GM19324 (cell line): Measurements from ENCODE around the gene SOBP.
"Not testable (repeated sequence)": the region's sequence is repeated elsewhere in the genome, so short reads cannot be mapped to it uniquely, and the experiment has no call there.

Experiments
- ATAC-seq: cut with Tn5 transposase; IDR thresholded peaks from one replicate; pipeline ENCODE4 v1.9.1; 2021; ENCODE audit warnings: mild to moderate bottlenecking, moderate library complexity; ENCODE audit not compliant: unreplicated experiment, low FRiP score

SOBP gene

DNA sequence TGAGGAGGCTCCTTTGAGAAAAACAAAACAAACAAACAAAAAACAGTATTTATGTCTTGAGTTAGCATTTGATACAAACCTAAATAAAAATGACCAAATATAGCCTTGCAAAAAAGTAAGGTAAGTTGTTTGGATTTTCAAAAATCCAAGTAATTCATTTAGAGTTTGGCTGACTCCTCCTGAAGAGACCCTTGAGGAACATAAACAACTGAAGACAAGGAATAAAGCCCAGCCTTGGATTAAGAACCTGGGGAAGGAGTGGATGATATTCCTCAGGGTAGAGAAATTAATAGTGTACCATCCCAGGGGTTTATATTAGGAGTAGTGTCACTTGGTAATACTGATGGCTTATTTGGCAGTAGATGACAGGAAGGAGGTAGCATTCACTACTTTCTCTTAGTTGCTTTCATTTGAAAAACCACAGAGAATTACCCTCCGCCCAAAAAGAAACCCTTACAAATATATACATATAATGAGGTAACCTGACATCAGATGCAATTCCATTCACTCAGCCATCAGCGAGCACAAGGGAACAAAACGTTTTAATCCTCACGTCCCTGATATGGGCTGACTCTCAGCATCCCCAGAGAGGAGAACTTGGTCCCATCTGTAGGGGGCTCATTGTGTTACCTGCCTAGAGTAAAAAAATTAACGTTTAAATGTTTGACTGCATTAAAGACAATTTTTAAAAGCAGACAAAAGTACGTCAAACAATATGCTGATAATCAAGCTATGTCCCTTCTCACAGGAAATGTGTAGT is 57.0 kb downstream of the SOBP start:
- no peak for ATAC-seq

DNA sequence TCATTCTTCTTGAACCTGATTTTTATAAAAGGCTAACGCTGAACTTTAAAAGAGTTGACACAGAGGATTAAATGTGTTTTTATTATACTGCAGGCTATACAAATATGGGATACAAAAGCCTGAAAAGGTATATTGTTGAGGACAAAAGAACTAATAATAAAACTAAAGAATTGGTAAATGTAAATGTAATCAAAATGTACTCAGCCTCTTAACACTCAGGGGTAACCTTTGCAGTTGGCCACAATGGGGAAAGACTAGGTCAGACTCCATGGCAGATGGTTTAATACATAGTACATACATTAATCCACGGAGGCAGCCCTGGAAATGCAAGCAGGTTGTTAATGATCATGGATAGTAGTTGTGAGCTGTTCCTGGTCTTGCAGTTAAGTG is 57.5 kb downstream of the SOBP start:
- no peak for ATAC-seq

DNA sequence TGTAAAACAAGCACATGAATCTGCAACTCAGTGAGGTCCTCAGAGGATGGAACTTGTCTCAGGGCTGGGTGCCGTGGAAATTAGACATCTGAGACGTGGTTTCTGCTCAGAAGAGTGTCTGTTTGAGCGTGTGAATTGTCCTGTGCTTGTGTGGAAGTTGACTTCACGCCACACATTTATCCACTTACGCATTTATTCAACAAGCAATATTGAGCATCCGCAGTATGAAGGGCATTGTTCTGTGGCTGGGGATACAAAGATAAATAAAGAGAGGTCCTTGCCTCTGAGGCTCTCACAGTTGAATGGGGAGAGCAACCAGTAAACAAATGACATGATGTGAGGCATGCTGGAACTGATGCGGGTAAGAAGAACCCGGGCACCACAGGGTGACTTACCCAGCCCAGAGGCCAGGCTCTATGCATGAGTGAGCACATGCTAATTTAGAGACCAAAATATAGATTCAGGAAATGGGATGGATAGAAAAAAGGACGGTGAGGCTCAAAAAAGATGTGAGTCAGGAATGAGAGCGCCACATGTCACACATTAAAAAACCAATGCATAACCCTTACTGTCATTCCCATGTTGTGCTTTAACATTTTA is 60.4 kb downstream of the SOBP start:
- ATAC-seq = no peak

DNA sequence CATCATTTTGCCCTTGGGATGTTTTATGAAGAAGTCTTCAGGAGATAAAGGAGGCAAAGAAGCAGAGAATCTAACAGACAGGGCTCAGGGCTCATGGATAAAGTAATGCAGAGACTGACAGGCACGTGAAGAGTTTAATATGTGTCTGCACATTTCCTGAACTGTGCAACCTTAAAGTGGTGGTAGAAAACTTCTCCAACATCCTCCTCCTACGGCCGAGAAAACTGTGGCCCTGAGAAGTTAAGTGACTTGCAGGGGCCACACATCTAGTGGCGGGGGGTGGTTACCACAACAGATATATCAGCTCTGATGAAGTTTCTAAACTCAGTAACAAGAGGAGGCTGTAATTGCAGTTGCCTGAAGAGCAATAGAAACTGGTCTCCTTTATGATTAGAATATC is 61.0 kb downstream of the SOBP start:
- no peak for ATAC-seq

DNA sequence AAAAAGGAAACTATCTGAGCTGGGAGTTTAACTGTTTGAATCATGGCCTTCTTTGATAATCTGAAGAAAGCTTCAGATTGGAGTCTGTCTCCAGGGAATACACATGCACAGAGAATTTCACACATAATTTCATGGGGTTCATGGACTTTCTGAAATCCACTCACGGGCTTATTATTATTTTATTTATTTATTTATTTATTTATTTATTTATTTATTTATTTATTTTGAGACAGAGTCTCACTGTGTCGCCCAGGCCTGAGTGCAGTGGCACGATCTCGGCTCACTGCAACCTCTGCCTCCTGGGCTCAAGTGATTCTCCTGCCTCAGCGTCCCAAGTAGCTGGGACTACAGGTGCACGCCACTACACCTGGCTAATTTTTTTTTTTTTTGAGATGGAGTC is 63.2 kb downstream of the SOBP start:
- ATAC-seq = not testable (repeated sequence)

DNA sequence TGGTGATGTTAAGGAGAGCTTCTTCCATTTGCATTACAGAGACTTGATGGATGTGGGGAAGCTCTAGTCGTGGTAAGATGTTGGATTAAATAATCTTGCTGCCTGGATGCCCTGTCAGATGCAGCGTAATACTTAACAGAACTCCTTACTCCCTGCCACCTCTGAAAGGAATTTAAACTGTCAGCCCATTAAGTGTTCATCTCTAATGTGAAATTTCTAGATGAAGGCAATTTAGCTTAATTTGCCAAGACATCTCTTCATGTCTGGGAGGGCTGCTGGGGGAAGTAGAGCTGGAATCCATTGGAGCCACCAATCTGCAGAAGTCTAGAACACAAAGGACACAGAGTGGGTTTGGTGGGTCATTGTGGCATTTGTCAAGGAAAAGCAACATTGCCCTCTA is 64.4 kb downstream of the SOBP start:
- ATAC-seq = no peak

DNA sequence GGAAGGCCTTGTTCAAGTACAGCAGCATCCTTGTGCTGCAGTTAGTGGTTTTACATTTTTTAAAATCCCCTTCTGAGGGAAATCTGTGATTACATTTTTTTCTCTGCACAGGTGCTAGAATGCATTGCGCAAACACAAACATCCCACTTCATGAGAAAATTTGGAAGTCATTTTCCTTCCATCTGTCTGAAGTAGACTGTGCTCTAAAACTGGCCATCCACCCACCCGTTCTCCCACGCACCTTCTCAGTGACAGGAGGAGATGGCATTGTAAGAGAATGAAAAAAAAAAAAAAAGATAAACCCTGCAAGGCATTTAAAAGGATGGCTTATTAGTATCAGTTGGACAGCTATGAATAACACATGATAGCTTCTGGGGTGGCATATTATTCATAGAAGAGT is 65.0 kb downstream of the SOBP start:
- ATAC-seq = no peak

DNA sequence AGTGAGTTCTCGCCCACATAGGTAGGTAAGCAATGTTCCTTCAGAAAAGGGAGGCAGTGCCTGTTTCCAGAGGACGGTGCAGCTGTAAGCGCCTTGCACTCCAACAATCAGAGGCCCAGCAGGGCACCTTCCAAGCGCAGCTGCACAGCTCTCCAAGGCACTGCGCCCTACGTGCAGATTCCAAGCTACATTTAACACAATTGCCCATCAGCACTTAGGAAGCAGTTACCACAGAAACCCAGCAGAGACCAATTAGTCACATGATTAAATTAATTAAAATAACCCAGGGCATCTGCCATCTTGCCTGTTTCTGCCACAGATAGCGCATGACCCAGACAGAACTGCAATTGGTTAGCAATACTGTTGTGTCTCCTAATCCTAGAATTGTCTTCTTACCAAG is 65.5 kb downstream of the SOBP start:
- ATAC-seq = no peak

DNA sequence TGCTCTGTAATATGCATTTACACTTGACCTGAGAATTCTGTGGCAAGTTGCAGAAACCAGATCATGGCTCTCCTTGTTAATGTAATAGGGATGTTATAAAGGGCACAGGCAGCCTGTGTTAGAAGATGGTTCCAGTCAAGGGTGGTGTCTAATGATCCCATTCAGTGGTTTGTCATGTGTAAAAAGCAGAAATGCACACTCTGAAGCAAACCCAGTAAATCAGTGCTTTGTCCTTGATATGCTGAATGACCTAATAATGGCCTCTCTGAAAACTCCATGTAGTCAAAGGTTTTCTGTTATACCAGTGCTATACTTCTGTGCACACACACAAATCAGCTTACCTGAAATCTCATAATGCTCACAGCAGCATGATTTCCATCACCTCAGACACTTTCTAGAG is 66.2 kb downstream of the SOBP start:
- ATAC-seq = no peak

DNA sequence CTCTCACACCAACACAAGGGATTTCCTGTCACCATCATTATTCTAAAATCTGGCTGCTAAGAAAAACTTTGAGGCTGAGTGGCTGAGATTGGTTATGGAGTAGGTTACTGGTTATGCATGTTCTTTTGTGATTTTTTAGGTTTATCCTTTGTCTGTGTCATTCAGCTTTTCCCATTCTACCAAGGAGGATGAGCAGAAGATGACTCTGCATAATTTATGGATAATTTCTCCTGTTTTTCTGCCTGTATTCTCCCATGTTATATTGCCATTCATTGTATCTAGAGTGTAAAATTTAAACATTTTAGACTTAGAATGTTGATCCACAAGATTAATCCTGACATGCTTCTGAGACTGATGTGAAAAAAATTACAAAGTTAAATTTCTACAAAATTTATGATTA is 67.8 kb downstream of the SOBP start:
- no peak for ATAC-seq

DNA sequence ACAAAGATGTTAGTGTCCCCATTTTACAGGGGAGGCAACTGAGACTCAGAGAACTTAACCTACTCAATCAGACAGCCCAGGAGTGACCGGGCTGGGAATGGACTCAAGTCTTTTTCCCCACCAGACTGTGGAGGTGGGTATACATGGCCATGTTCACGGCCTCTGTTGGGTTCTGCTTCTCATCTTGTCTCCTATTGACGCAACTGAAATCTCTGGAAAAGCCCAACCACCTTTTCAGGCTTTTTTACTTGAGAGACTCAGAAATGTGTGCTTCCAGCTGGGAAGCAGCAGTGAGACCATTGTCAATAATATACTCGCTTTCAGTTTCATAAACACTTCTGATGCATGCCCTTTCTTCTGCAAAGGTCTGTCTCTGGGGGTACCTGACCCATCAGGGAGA is 70.7 kb downstream of the SOBP start:
- no peak for ATAC-seq

DNA sequence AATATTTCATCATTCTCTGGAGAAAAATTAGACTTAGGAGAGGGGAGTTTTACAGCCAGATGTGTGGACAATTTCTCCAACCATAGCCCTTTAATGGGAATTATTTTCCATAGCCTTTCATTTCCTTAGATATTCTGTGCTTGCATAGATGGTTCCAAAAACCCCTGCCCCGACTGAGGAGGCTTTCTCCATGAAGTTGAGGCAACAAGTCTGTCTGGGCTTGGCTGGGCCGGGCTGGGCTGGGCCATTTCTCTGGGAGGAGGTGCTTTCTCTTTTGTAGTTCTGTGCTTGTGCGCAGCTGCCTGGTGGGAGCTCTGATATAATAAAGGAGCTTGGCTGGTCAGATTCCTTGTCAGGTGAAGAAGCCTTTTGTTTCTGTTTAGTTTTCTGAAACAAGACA is 71.4 kb downstream of the SOBP start:
- no peak for ATAC-seq

DNA sequence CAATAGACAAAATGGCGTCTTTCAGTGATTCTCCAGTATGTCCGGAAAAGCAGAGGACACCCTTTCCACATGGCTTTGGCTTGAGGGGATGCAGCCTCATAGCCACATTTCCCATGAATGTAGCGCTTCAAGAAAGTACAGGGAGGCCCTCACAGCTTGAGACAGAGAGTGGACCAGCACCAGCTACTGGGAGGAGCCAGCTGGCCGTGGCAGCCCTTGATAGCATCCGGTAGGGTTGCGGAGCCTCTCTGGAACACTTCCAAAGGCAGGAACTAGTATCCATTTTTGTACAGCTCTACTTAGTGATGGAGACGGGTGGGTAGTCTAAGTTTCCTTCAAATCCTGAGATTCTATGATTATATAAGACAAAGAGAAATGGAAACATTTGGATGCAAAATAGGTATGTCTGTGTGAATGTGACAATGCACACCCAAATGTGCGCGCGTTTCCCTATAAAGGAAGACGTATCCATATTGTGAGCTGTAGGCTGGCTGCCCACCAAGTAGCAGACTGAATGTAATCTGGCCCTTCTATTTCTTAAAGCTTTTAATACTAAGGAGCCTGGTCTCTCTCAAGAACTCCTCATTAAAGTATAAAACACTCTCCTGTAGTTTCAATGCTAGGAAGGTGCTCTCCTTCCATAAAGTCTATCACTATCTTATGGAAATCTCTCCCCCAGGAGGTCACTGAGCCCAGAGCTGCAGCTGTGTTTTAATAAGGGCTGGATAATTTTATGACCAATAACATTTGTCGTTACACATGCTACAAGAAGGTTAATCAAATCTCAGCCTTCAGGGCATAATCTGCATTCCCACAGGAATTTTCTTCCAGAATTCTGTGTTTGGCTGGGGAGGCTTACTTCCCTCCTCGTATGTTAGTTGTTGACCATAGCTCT is 74.0 kb downstream of the SOBP start:
- ATAC-seq = no peak

DNA sequence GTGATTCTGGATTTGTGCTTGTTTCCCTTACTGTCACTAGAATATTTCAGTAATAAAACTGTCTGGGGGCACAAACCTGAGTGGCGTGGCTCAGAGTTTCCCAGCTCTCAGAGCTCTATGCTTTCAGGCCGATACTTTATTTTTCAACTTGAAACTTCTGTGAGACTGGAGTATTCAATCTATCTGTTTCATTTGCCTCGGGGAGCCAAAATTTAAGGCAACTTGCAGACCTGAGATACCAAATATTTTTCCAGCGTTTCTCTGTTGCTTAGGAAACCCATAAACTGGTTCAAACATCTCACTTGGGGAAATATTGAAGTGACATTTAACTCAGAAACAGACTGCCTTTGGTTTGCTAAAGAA is 74.7 kb downstream of the SOBP start:
- no peak for ATAC-seq

DNA sequence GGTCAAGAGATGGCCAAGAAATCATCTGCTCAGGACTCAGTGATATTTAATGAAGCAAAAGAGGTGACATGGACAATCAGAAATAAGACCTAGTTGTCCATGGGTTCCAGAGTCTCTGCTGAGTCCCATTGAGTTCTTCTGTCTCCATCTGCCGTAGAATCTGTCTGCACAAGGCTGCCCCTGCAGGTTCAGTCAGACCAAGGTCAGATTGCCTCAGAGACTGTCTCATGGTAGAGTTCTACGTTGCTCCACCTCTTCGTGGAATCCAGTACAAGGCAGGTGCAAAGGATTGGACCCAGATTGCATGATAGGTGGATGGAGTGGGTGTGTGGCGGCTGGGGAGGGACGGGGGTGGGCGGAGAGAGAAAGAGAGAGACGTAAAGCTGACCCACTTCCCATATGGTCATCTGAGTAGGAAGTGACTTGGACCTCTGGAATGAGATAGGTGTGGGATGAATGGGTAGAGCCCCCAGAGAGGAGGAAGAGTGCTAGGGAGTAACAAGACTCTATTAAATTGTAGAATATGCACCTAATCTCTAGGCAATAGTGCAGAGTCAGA is 75.3 kb downstream of the SOBP start:
- no peak for ATAC-seq

DNA sequence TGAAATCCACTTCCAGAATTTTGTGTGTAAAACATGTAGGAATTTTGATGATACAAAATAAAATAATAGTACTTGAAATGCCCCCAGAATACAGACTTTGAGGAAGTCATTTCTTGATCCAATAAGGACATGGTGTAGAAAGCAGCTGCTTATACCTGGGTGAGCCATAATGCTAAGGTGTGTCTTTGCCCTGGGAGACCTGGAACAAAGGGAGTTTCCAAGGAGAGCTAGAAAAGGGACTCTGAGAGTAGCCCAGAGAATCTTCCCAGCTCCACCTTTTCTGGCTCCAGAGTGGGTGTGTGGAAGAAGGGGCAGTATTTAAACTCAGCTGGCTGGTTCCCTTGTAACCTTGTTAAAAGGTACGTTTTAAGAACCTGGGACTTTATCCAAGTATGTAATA is 77.7 kb downstream of the SOBP start:
- no peak for ATAC-seq

DNA sequence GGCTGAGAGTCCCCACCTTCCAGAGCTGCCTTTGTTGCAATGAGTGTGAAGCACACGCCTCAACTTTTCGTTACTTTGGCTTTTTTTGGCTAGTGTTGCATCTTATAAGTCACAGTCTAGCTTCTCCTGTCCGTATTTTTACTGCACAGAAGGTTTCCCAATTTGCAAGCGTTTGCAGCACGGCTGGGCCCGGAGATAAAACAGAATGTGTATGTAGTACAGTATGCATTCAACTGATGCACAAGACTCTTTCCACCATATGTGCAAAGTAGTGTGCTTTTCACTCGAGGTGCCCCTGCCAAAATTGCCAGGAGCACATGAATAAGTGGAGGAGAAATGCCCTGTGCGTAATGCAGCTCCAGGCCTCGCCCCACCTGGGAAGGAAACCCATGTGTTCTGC is 79.6 kb downstream of the SOBP start:
- ATAC-seq = no peak

DNA sequence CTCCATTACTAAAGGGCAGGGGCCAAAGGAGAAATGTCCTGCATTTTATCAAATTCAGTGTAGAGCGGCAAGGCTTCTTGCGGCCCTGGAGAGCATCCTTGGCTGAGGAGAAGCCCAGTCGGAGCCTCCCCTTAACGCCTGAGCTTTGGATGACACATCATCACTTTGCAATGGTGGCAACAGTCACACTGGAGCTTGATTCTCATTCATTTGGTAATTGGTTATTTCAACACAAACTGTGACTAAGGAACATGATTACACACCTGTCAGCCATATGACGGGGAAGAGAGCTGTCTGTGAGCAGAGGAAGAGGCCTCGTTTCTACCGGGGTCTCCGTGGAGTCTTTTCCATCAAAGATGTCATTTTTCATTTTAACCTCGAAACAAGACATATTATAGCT is 81.4 kb downstream of the SOBP start:
- no peak for ATAC-seq

DNA sequence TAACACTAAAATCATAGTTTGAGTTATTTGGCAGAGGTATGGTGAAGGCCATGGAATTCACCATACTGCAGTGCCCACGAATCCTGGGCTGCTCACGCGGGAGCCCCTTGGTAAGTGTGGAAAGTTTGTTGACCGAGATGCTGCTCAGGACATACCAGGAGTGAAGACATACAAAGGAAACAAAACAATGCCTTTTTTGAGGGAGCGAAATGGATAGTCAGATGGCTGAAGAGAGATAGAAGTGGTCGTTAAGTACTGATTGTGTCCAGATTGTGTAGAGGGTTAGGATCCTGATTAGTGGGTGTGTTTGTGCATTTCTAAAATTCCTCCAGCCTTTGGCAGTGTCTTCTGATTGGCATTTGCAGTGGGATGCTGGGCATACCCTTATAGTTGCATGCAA is 83.0 kb downstream of the SOBP start:
- no peak for ATAC-seq

DNA sequence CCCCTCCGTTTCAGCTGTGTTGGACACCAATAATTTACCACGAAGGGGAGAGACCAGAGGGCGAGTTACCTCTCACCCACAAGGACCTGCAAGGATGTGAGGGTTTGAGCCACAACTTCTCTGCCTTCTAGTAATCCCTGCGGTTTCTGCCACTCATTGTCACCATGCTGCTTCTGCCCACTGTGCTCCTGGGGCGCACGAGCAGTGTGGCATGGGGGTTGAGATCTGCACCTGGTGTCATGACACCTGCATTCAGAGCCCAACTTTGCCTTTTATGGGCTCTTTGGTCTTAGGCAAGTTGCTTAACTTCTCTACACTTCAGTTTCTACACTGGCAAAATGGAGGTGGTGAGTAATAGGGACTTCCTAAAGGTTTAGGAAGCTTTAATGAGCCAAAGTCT is 84.9 kb downstream of the SOBP start:
- ATAC-seq = no peak

DNA sequence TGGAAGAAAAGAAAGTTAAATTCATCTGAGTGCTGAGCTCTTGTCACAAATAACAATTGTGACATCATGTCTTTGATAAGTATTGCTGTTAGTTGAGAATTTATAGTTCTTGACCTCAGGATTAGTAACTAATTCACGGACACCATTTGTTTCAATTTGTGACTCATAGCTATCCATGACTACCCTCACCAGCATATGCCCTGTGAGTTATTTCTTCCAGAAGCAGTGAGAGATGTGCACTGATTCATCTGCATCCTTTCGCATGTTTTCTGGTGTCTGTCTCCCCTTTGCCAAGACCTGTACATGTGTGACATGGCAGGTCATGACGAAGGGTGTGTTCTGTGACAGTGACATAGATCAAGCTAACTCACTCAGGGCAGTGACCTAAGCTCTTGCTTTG is 86.9 kb downstream of the SOBP start:
- ATAC-seq = no peak
